ENCODE results near the gene PLPP1. TPM values are rescaled to one million over a fixed set of nuclear protein-coding genes. Genes with fewer than 3 reads are reported as not detected.

The PLPP1 gene
- total RNA-seq, 1 donor from 2014 or later: 26.6 TPM

- Histone ChIP-seq H3K36me3 (ENCODE audit: control insufficient read depth, insufficient read depth, low read length) (no peaks in the 10 kb centered on the region), H3K4me3 (ENCODE audit: low read depth, low read length) (no peak overlapping the region), H3K27me3 (ENCODE audit: control insufficient read depth, insufficient read depth, low read length) (no peaks in the 10 kb centered on the region)
- no peak for DNase-seq (ENCODE audit: low read depth)
- no peak for TF ChIP-seq CTCF (IDR thresholded peaks at IDR 0.05; ENCODE audit: insufficient read depth, low read length, poor library complexity, severe bottlenecking)
Measured at GRCh38 chr5:55481293-55481855, 53.4 kb downstream of the PLPP1 start.

- DNase-seq (ENCODE audit: low read depth): no peak
- H3K27me3 ChIP-seq (ENCODE audit: control insufficient read depth, insufficient read depth, low read length): no peaks in the 10 kb centered on the region
- no peak for TF ChIP-seq CTCF (IDR thresholded peaks at IDR 0.05; ENCODE audit: insufficient read depth, low read length, poor library complexity, severe bottlenecking)
- H3K4me3 ChIP-seq (ENCODE audit: low read depth, low read length): no peak overlapping the region
- H3K36me3 ChIP-seq (ENCODE audit: control insufficient read depth, insufficient read depth, low read length): no peaks in the 10 kb centered on the region
Measured at GRCh38 chr5:55480781-55481180, 54.0 kb downstream of the PLPP1 start.

GRCh38 chr5:55472642-55473041 is 62.1 kb downstream of the PLPP1 start:
- Histone ChIP-seq H3K27me3 (ENCODE audit: control insufficient read depth, insufficient read depth, low read length) (no peaks in the 10 kb centered on the region), H3K4me3 (ENCODE audit: low read depth, low read length) (no peak overlapping the region), H3K36me3 (ENCODE audit: control insufficient read depth, insufficient read depth, low read length) (no peaks in the 10 kb centered on the region)
- DNase-seq (ENCODE audit: low read depth): no peak
- no peak for TF ChIP-seq CTCF (IDR thresholded peaks at IDR 0.05; ENCODE audit: insufficient read depth, low read length, poor library complexity, severe bottlenecking)

GRCh38 chr5:55471468-55471867 is 63.3 kb downstream of the PLPP1 start:
- H3K36me3 ChIP-seq (ENCODE audit: control insufficient read depth, insufficient read depth, low read length): no peaks in the 10 kb centered on the region
- H3K27me3 ChIP-seq (ENCODE audit: control insufficient read depth, insufficient read depth, low read length): no peaks in the 10 kb centered on the region
- no peak for DNase-seq (ENCODE audit: low read depth)
- H3K4me3 ChIP-seq (ENCODE audit: low read depth, low read length): no peak overlapping the region
- TF ChIP-seq CTCF (IDR thresholded peaks at IDR 0.05; ENCODE audit: insufficient read depth, low read length, poor library complexity, severe bottlenecking): no peak

- Histone ChIP-seq H3K27me3 (ENCODE audit: control insufficient read depth, insufficient read depth, low read length) (no peaks in the 10 kb centered on the region), H3K36me3 (ENCODE audit: control insufficient read depth, insufficient read depth, low read length) (no peaks in the 10 kb centered on the region), H3K4me3 (ENCODE audit: low read depth, low read length) (no peak overlapping the region)
- TF ChIP-seq CTCF (IDR thresholded peaks at IDR 0.05; ENCODE audit: insufficient read depth, low read length, poor library complexity, severe bottlenecking): no peak
- DNase-seq (ENCODE audit: low read depth): no peak
Measured at GRCh38 chr5:55470282-55470681, 64.5 kb downstream of the PLPP1 start.

- DNase-seq (ENCODE audit: low read depth): no peak
Measured at GRCh38 chr5:55469839-55470238, 64.9 kb downstream of the PLPP1 start.

More at GRCh38 chr5:55469839-55470238, 64.9 kb downstream of the PLPP1 start:
- TF ChIP-seq CTCF (IDR thresholded peaks at IDR 0.05; ENCODE audit: insufficient read depth, low read length, poor library complexity, severe bottlenecking): no peak
- no peak overlapping the region for H3K4me3 ChIP-seq (ENCODE audit: low read depth, low read length)
- H3K36me3 ChIP-seq (ENCODE audit: control insufficient read depth, insufficient read depth, low read length): no peaks in the 10 kb centered on the region
- H3K27me3 ChIP-seq (ENCODE audit: control insufficient read depth, insufficient read depth, low read length): no peaks in the 10 kb centered on the region
